Measurements from ENCODE around the gene APOO. TPM values are rescaled to one million over a fixed set of nuclear protein-coding genes. Genes with fewer than 3 reads are reported as not detected.

APOO gene
- total RNA-seq, 1 donor from 2014 or later: 22.4 TPM

GRCh38 chrX:23849241-23849640 lies 58.5 kb downstream of the APOO start:
- no peaks in the 10 kb centered on the region for H3K9me3 Mint-ChIP-seq
- H3K27me3 Mint-ChIP-seq (ENCODE audit: low read depth): no peaks in the 10 kb centered on the region
- intact Hi-C loops (cut with micrococcal nuclease): no loop called here

GRCh38 chrX:23845351-23845817 lies 62.4 kb downstream of the APOO start:
- Mint-ChIP-seq H3K27me3 (ENCODE audit: low read depth) (no peaks in the 10 kb centered on the region), H3K9me3 (no peaks in the 10 kb centered on the region), H3K36me3 (ENCODE audit: low read depth) (no peaks in the 10 kb centered on the region), H3K4me1 (ENCODE audit: low read depth) (no peaks in the 10 kb centered on the region), H3K4me3 (ENCODE audit: low read depth) (no peak overlapping the region), H3K27ac (no peak overlapping the region)
- no peak for DNase-seq (ENCODE audit: low spot score)
- intact Hi-C loops (cut with micrococcal nuclease): no loop called here

More at GRCh38 chrX:23849241-23849640, 58.5 kb downstream of the APOO start:
- no peaks in the 10 kb centered on the region for H3K4me1 Mint-ChIP-seq (ENCODE audit: low read depth)
- H3K36me3 Mint-ChIP-seq (ENCODE audit: low read depth): no peaks in the 10 kb centered on the region
- no peak overlapping the region for H3K4me3 Mint-ChIP-seq (ENCODE audit: low read depth)
- no peak overlapping the region for H3K27ac Mint-ChIP-seq
- no peak for DNase-seq (ENCODE audit: low spot score)

GRCh38 chrX:23844502-23845138 lies 63.1 kb downstream of the APOO start:
- DNase-seq (ENCODE audit: low spot score): no peak
- H3K9me3 Mint-ChIP-seq: no peaks in the 10 kb centered on the region
- no peaks in the 10 kb centered on the region for H3K27me3 Mint-ChIP-seq (ENCODE audit: low read depth)
- no peaks in the 10 kb centered on the region for H3K4me1 Mint-ChIP-seq (ENCODE audit: low read depth)
- intact Hi-C loops (cut with micrococcal nuclease): no loop called here
- H3K27ac Mint-ChIP-seq: no peak overlapping the region
- no peak overlapping the region for H3K4me3 Mint-ChIP-seq (ENCODE audit: low read depth)
- no peaks in the 10 kb centered on the region for H3K36me3 Mint-ChIP-seq (ENCODE audit: low read depth)

GRCh38 chrX:23841847-23842522 lies 65.8 kb downstream of the APOO start:
- Mint-ChIP-seq H3K36me3 (ENCODE audit: low read depth) (no peaks in the 10 kb centered on the region), H3K27me3 (ENCODE audit: low read depth) (no peaks in the 10 kb centered on the region), H3K27ac (no peak overlapping the region), H3K4me3 (ENCODE audit: low read depth) (no peak overlapping the region), H3K4me1 (ENCODE audit: low read depth) (no peaks in the 10 kb centered on the region), H3K9me3 (no peaks in the 10 kb centered on the region)
- DNase-seq (ENCODE audit: low spot score): no peak
- intact Hi-C loops (cut with micrococcal nuclease): no loop called here

- no peak for DNase-seq (ENCODE audit: low spot score)
- H3K27ac Mint-ChIP-seq: no peak overlapping the region
- intact Hi-C loops (cut with micrococcal nuclease): no loop called here
- no peaks in the 10 kb centered on the region for H3K4me1 Mint-ChIP-seq (ENCODE audit: low read depth)
- no peaks in the 10 kb centered on the region for H3K36me3 Mint-ChIP-seq (ENCODE audit: low read depth)
- H3K27me3 Mint-ChIP-seq (ENCODE audit: low read depth): no peaks in the 10 kb centered on the region
- H3K9me3 Mint-ChIP-seq: no peaks in the 10 kb centered on the region
- no peak overlapping the region for H3K4me3 Mint-ChIP-seq (ENCODE audit: low read depth)
Measured at GRCh38 chrX:23840674-23841073, 67.1 kb downstream of the APOO start.

- H3K36me3 Mint-ChIP-seq (ENCODE audit: low read depth): no peaks in the 10 kb centered on the region
- intact Hi-C loops (cut with micrococcal nuclease): no loop called here
- DNase-seq (ENCODE audit: low spot score): no peak
Measured at GRCh38 chrX:23838953-23839352, 68.8 kb downstream of the APOO start.

GRCh38 chrX:23832721-23833120 lies 75.0 kb downstream of the APOO start:
- H3K4me1 Mint-ChIP-seq (ENCODE audit: low read depth): no peaks in the 10 kb centered on the region
- no peak overlapping the region for H3K4me3 Mint-ChIP-seq (ENCODE audit: low read depth)
- no peak for DNase-seq (ENCODE audit: low spot score)
- H3K27me3 Mint-ChIP-seq (ENCODE audit: low read depth): no peaks in the 10 kb centered on the region
- no peak overlapping the region for H3K27ac Mint-ChIP-seq
- intact Hi-C loops (cut with micrococcal nuclease): no loop called here
- no peaks in the 10 kb centered on the region for H3K36me3 Mint-ChIP-seq (ENCODE audit: low read depth)
- H3K9me3 Mint-ChIP-seq: no peaks in the 10 kb centered on the region

More at GRCh38 chrX:23838953-23839352, 68.8 kb downstream of the APOO start:
- Mint-ChIP-seq H3K9me3 (no peaks in the 10 kb centered on the region), H3K4me3 (ENCODE audit: low read depth) (no peak overlapping the region), H3K27me3 (ENCODE audit: low read depth) (no peaks in the 10 kb centered on the region), H3K27ac (no peak overlapping the region), H3K4me1 (ENCODE audit: low read depth) (no peaks in the 10 kb centered on the region)

GRCh38 chrX:23828881-23829280 lies 78.9 kb downstream of the APOO start:
- H3K36me3 Mint-ChIP-seq (ENCODE audit: low read depth): no peaks in the 10 kb centered on the region
- no peak for DNase-seq (ENCODE audit: low spot score)
- H3K27ac Mint-ChIP-seq: no peak overlapping the region

GRCh38 chrX:23826653-23827052 lies 81.1 kb downstream of the APOO start:
- Mint-ChIP-seq H3K27me3 (ENCODE audit: low read depth) (no peaks in the 10 kb centered on the region), H3K27ac (no peak overlapping the region), H3K36me3 (ENCODE audit: low read depth) (no peaks in the 10 kb centered on the region), H3K9me3 (no peaks in the 10 kb centered on the region), H3K4me3 (ENCODE audit: low read depth) (no peak overlapping the region), H3K4me1 (ENCODE audit: low read depth) (peaks cover 3% of the 10 kb centered on the region)
- intact Hi-C loops (cut with micrococcal nuclease): no loop called here
- DNase-seq (ENCODE audit: low spot score): no peak

More at GRCh38 chrX:23828881-23829280, 78.9 kb downstream of the APOO start:
- H3K9me3 Mint-ChIP-seq: no peaks in the 10 kb centered on the region
- no peak overlapping the region for H3K4me3 Mint-ChIP-seq (ENCODE audit: low read depth)
- intact Hi-C loops (cut with micrococcal nuclease): no loop called here
- peaks cover 2% of the 10 kb centered on the region for H3K4me1 Mint-ChIP-seq (ENCODE audit: low read depth)
- H3K27me3 Mint-ChIP-seq (ENCODE audit: low read depth): no peaks in the 10 kb centered on the region

GRCh38 chrX:23826216-23826615 lies 81.5 kb downstream of the APOO start:
- H3K4me3 Mint-ChIP-seq (ENCODE audit: low read depth): no peak overlapping the region
- intact Hi-C loops (cut with micrococcal nuclease): no loop called here
- no peaks in the 10 kb centered on the region for H3K27me3 Mint-ChIP-seq (ENCODE audit: low read depth)
- DNase-seq (ENCODE audit: low spot score): no peak
- H3K4me1 Mint-ChIP-seq (ENCODE audit: low read depth): peaks cover 3% of the 10 kb centered on the region
- no peaks in the 10 kb centered on the region for H3K36me3 Mint-ChIP-seq (ENCODE audit: low read depth)
- H3K9me3 Mint-ChIP-seq: no peaks in the 10 kb centered on the region
- H3K27ac Mint-ChIP-seq: no peak overlapping the region

GRCh38 chrX:23825675-23826074 lies 82.1 kb downstream of the APOO start:
- intact Hi-C loops (cut with micrococcal nuclease): no loop called here
- no peak overlapping the region for H3K27ac Mint-ChIP-seq
- no peaks in the 10 kb centered on the region for H3K36me3 Mint-ChIP-seq (ENCODE audit: low read depth)
- no peak overlapping the region for H3K4me3 Mint-ChIP-seq (ENCODE audit: low read depth)
- peaks cover 3% of the 10 kb centered on the region for H3K4me1 Mint-ChIP-seq (ENCODE audit: low read depth)
- H3K27me3 Mint-ChIP-seq (ENCODE audit: low read depth): no peaks in the 10 kb centered on the region
- H3K9me3 Mint-ChIP-seq: no peaks in the 10 kb centered on the region
- DNase-seq (ENCODE audit: low spot score): no peak

- Mint-ChIP-seq H3K27ac (no peak overlapping the region), H3K9me3 (no peaks in the 10 kb centered on the region), H3K27me3 (ENCODE audit: low read depth) (no peaks in the 10 kb centered on the region), H3K4me3 (ENCODE audit: low read depth) (no peak overlapping the region), H3K36me3 (ENCODE audit: low read depth) (no peaks in the 10 kb centered on the region), H3K4me1 (ENCODE audit: low read depth) (peaks cover 5% of the 10 kb centered on the region)
- no peak for DNase-seq (ENCODE audit: low spot score)
- intact Hi-C loops (cut with micrococcal nuclease): no loop called here
Measured at GRCh38 chrX:23822841-23823240, 84.9 kb downstream of the APOO start.

GRCh38 chrX:23822397-23822796 lies 85.3 kb downstream of the APOO start:
- DNase-seq (ENCODE audit: low spot score): no peak
- intact Hi-C loops (cut with micrococcal nuclease): no loop called here
- peaks cover 5% of the 10 kb centered on the region for H3K4me1 Mint-ChIP-seq (ENCODE audit: low read depth)
- no peak overlapping the region for H3K27ac Mint-ChIP-seq
- H3K4me3 Mint-ChIP-seq (ENCODE audit: low read depth): no peak overlapping the region
- H3K36me3 Mint-ChIP-seq (ENCODE audit: low read depth): no peaks in the 10 kb centered on the region
- H3K9me3 Mint-ChIP-seq: no peaks in the 10 kb centered on the region
- H3K27me3 Mint-ChIP-seq (ENCODE audit: low read depth): no peaks in the 10 kb centered on the region
